Gastrocnemius medialis (tissue), 4 donors: ENCODE results near the gene ZNF699. TPM values are rescaled to one million over a fixed set of nuclear protein-coding genes. Genes with fewer than 3 reads are reported as not detected.

Experiments
- ATAC-seq, 2 donors: fragments of 150-250 bp; one replicate each; pipeline ENCODE4 v1.9.1; 2016
- DNase-seq, 2 donors: peaks; one replicate each; pipeline ENCODE4 v3.0.0-alpha.2; 2019
- H3K27ac ChIP-seq, 4 donors: fragments of 200-600 bp; sonication (generic); 1 replicate in 1 of 4; 2 replicates in 3 of 4; pipeline ENCODE4 v1.5.1; 2016 to 2018; ENCODE audit warnings: mild to moderate bottlenecking in 2 of 4, moderate library complexity in 1 of 4
- H3K27me3 ChIP-seq, 3 donors: fragments of 200-600 bp; sonication (generic) in 2 of 3; 1 replicate in 1 of 3; 2 replicates in 2 of 3; pipeline versions ENCODE4 v1.5.1 to v1.6.0; 2016 to 2019; ENCODE audit warnings: mild to moderate bottlenecking in 1 of 3, moderate library complexity in 1 of 3
- H3K36me3 ChIP-seq, 2 donors: fragments of 200-600 bp; sonication (generic) in 1 of 2; one replicate each; pipeline ENCODE4 v1.5.1; 2017 to 2018
- H3K4me1 ChIP-seq, 2 donors: fragments of 200-600 bp; sonication (generic) in 1 of 2; one replicate each; pipeline ENCODE4 v1.5.1; 2016 to 2017; ENCODE audit warnings: mild to moderate bottlenecking in 2 of 2
- H3K4me3 ChIP-seq, 4 donors: fragments of 200-600 bp; sonication (generic) in 3 of 4; 1 replicate in 1 of 4; 2 replicates in 3 of 4; pipeline ENCODE4 v1.5.1; 2016 to 2019; ENCODE audit warnings: mild to moderate bottlenecking in 2 of 4
- H3K9me3 ChIP-seq, 3 donors: fragments of 200-600 bp; sonication (generic) in 2 of 3; 1 replicate in 1 of 3; 2 replicates in 2 of 3; pipeline ENCODE4 v1.5.1; 2016 to 2019
- CTCF ChIP-seq, 5 experiments: fragments of 450-650 bp in 3 of 5; fragments of 200-600 bp in 2 of 5; sonication (generic) in 2 of 5; IDR thresholded peaks in 4 of 5; conservative IDR thresholded peaks in 1 of 5; 1 replicate in 4 of 5; 2 replicates in 1 of 5; pipeline ENCODE4 v1.5.1; 2016 to 2019; ENCODE audit warnings: antibody characterized with exemption in 5 of 5, mild to moderate bottlenecking in 3 of 5, moderate library complexity in 3 of 5
- POLR2A ChIP-seq, 2 donors: fragments of 450-650 bp; IDR thresholded peaks; one replicate each; pipeline ENCODE4 v1.6.1; 2017; ENCODE audit warnings: antibody characterized with exemption in 2 of 2, mild to moderate bottlenecking in 2 of 2, moderate library complexity in 2 of 2
- in situ Hi-C, 4 donors: fragments of 200-750 bp; cut with MboI; loops; one replicate each; pipeline versions ENCODE4 v1.15.0 to v1.8.0; 2017; ENCODE audit warnings: low sequenced_read_pairs in 4 of 4
- intact Hi-C: fragments of 100-400 bp; cut with DNase I; formaldehyde crosslinking; loops from one replicate; pipeline ENCODE4 v1.15.1; 2023; ENCODE audit warnings: low total_unique reads
- total RNA-seq, 4 donors: library from RNA; depleted of rRNA; stranded (reverse); fragments of >200 nt; gene quantifications; one replicate each; pipeline versions ENCODE4 v1.1.0 to v1.2.3, GENCODE V29; 2016

ZNF699 gene
- total RNA-seq, 4 donors from 2014 or later, result 0.87 to 4.1 (median 1.8) TPM

- ATAC-seq (no peak), DNase-seq (no peak)
- H3K4me1 ChIP-seq, result no peaks in the 10 kb centered on the region
- H3K36me3 ChIP-seq, result no peaks in the 10 kb centered on the region
- in situ Hi-C loops (no loop called here), intact Hi-C loops (no loop called here)
- no peaks in the 10 kb centered on the region for H3K9me3 ChIP-seq
- H3K27me3 ChIP-seq, result no peaks in the 10 kb centered on the region
- no peak overlapping the region for H3K27ac ChIP-seq
- no peak overlapping the region for H3K4me3 ChIP-seq
- no peak for TF ChIP-seq CTCF (IDR thresholded peaks at IDR 0.05 in 4 of 5, conservative IDR thresholded peaks at IDR 0.05 in 1 of 5)
Observed at GRCh38 chr19:9251236-9251635, 58.4 kb downstream of the ZNF699 start.

- DNase-seq, result no peak
- no peaks in the 10 kb centered on the region for H3K4me1 ChIP-seq
- H3K27me3 ChIP-seq, result no peaks in the 10 kb centered on the region
- H3K36me3 ChIP-seq, result no peaks in the 10 kb centered on the region
- in situ Hi-C loops, result no loop called here
- no peak within 1 kb of the TSS for H3K4me3 ChIP-seq
- TF ChIP-seq CTCF (IDR thresholded peaks at IDR 0.05 in 4 of 5, conservative IDR thresholded peaks at IDR 0.05 in 1 of 5) (no peak), POLR2A (IDR thresholded peaks at IDR 0.05) (no peak)
- no peak for ATAC-seq
- no peak within 1 kb of the TSS for H3K27ac ChIP-seq
- H3K9me3 ChIP-seq, result no peaks in the 10 kb centered on the region
- intact Hi-C loops, result no loop called here
Observed at GRCh38 chr19:9250630-9251029, 59.0 kb downstream of the ZNF699 start, which contains the start of gene OR7E24. OR7E24 (plus strand) TSS chr19:9250930; CDS start chr19:9251044, 114 bp downstream.

Other genes with a start within 250 kb of the ZNF699 start
- not detected for gene OR1M1, start 222.8 kb downstream of the ZNF699 start, total RNA-seq
- not detected for gene OR7G2, start 202.4 kb downstream of the ZNF699 start, total RNA-seq
- not detected for gene OR7G1, start 194.1 kb downstream of the ZNF699 start, total RNA-seq
- gene OR7G3, start 182.9 kb downstream of the ZNF699 start, total RNA-seq, result not detected
- gene ZNF317, start 169.4 kb downstream of the ZNF699 start, total RNA-seq, result 10 to 100 TPM in 3 of 4 donors, 1 to 10 TPM in 1; 9.1 to 15.0 (median 12.2) TPM
- gene OR7D2, start 130.9 kb downstream of the ZNF699 start, total RNA-seq, result under 1 TPM in 2 of 4 donors, not detected in 2; 0.13 to 0.19 TPM
- not detected for gene OR7D4, start 90.2 kb downstream of the ZNF699 start, total RNA-seq
- gene OR7E24, start 58.9 kb downstream of the ZNF699 start, total RNA-seq, result not detected
- gene ZNF559, start 14.3 kb upstream of the ZNF699 start, total RNA-seq, result 1 to 10 TPM; 1.4 to 3.8 (median 3.0) TPM
- gene ZNF177, start 53.2 kb upstream of the ZNF699 start, total RNA-seq, result under 1 TPM; 0.19 to 0.56 (median 0.34) TPM
- 1 to 10 TPM; 3.7 to 7.0 (median 5.3) TPM for gene ZNF266, start 125.7 kb upstream of the ZNF699 start, total RNA-seq
- gene ZNF560, start 188.8 kb upstream of the ZNF699 start, total RNA-seq, result under 1 TPM in 1 of 4 donors, not detected in 3; 0.20 TPM
- gene ZNF426, start 228.8 kb upstream of the ZNF699 start, total RNA-seq, result 1 to 10 TPM; 3.2 to 4.8 (median 3.8) TPM